Fibroblast of lung (primary cell): Measurements from ENCODE around the gene BABAM2. TPM values are rescaled to one million over a fixed set of nuclear protein-coding genes. Genes with fewer than 3 reads are reported as not detected.

Source experiments
- DNase-seq, 2 donors: peaks; one replicate each; pipeline versions ENCODE4 v3.0.0 to v3.0.0-alpha.2; 2010; ENCODE audit warnings: low read depth in 2 of 2
- H2AFZ ChIP-seq: 2 replicates; pipeline ENCODE4 v1.5.1; 2012; ENCODE audit warnings: low read length, control low read depth, inconsistent platforms
- H3K27ac ChIP-seq: 2 replicates; pipeline ENCODE4 v1.5.1; 2011; ENCODE audit warnings: low read length, control low read depth; ENCODE audit not compliant: insufficient read depth
- H3K27me3 ChIP-seq: 2 replicates; pipeline ENCODE4 v1.5.1; 2011; ENCODE audit warnings: mild to moderate bottlenecking, low read length; ENCODE audit not compliant: control insufficient read depth, insufficient read depth
- H3K36me3 ChIP-seq: 2 replicates; pipeline ENCODE4 v1.5.1; 2011; ENCODE audit warnings: low read length; ENCODE audit not compliant: control insufficient read depth, insufficient read depth
- H3K4me1 ChIP-seq: 2 replicates; pipeline ENCODE4 v1.5.1; 2011; ENCODE audit warnings: low read length; ENCODE audit not compliant: control insufficient read depth, insufficient read depth; ENCODE audit errors: extremely low read depth
- H3K4me2 ChIP-seq: 2 replicates; pipeline ENCODE4 v1.5.1; 2011; ENCODE audit warnings: low read length, control low read depth; ENCODE audit not compliant: insufficient read depth; ENCODE audit errors: extremely low read depth
- H3K4me3 ChIP-seq, 4 experiments: fragments of 200-600 bp in 1 of 4; sonication (generic) in 1 of 4; replicated peaks in 1 of 4; 2 replicates each; pipeline ENCODE4 v1.5.1; 2011 to 2016; ENCODE audit warnings: low read length in 4 of 4, low read depth in 3 of 4, mild to moderate bottlenecking in 3 of 4, control low read depth in 2 of 4, inconsistent platforms in 1 of 4, mixed read lengths in 1 of 4; ENCODE audit not compliant: insufficient read depth in 1 of 4; ENCODE audit errors: control extremely low read depth in 1 of 4
- H3K79me2 ChIP-seq: 2 replicates; pipeline ENCODE4 v1.5.1; 2012; ENCODE audit warnings: mild to moderate bottlenecking, low read length, inconsistent platforms; ENCODE audit not compliant: control insufficient read depth, insufficient read depth
- H3K9ac ChIP-seq: 2 replicates; pipeline ENCODE4 v1.5.1; 2011; ENCODE audit warnings: mild to moderate bottlenecking, low read length, control low read depth; ENCODE audit not compliant: insufficient read depth
- H3K9me3 ChIP-seq: 2 replicates; pipeline ENCODE4 v1.5.1; 2012; ENCODE audit warnings: low read depth, low read length; ENCODE audit not compliant: control insufficient read depth, insufficient read depth
- H4K20me1 ChIP-seq: 2 replicates; pipeline ENCODE4 v1.5.1; 2011; ENCODE audit warnings: low read length; ENCODE audit not compliant: control insufficient read depth, insufficient read depth; ENCODE audit errors: extremely low read depth
- CTCF ChIP-seq, 2 donors: IDR thresholded peaks in 1 of 2; conservative IDR thresholded peaks in 1 of 2; 1 replicate in 1 of 2; 2 replicates in 1 of 2; pipeline ENCODE4 v1.5.1; 2011 to 2012; ENCODE audit warnings: low read length in 2 of 2, control low read depth in 1 of 2, inconsistent platforms in 1 of 2, low read depth in 1 of 2, mild to moderate bottlenecking in 1 of 2
- EZH2 ChIP-seq: IDR thresholded peaks from 2 replicates; pipeline ENCODE4 v1.5.1; 2012; ENCODE audit warnings: low read length, control low read depth, mild to moderate bottlenecking; ENCODE audit errors: missing control alignments
- polyA plus RNA-seq, 2 donors: library from polyadenylated mRNA; depleted of rRNA in 1 of 2; stranded (reverse) in 1 of 2; unstranded in 1 of 2; fragments of >200 nt; gene quantifications; 2 replicates each; pipeline ENCODE4 v1.2.1, GENCODE V29; 2011 to 2012; ENCODE audit warnings: missing spikeins in 1 of 2
- total RNA-seq: library from RNA; depleted of rRNA; stranded (reverse); fragments of >200 nt; gene quantifications from 2 replicates; pipeline ENCODE4 v1.2.1, GENCODE V29; 2014

Gene BABAM2
- total and polyA plus RNA-seq, 2 donors (not counting 1 experiment from before 2014, with no cell fraction given), result 25.6 to 33.4 TPM

- H3K27ac ChIP-seq, result no peak overlapping the region
- H2AFZ ChIP-seq, result no peak overlapping the region
- no peaks in the 10 kb centered on the region for H3K79me2 ChIP-seq
- no peak overlapping the region for H3K9ac ChIP-seq
- H4K20me1 ChIP-seq, result no peaks in the 10 kb centered on the region
- H3K4me1 ChIP-seq, result peaks cover 2% of the 10 kb centered on the region
- H3K4me2 ChIP-seq, result no peak overlapping the region
- H3K4me3 ChIP-seq, result no peak overlapping the region
- DNase-seq, result peak in 1 of 2 donors; percentile 32
- H3K36me3 ChIP-seq, result no peaks in the 10 kb centered on the region
- no peaks in the 10 kb centered on the region for H3K9me3 ChIP-seq
- H3K27me3 ChIP-seq, result no peaks in the 10 kb centered on the region
- TF ChIP-seq EZH2 (no peak), CTCF (conservative IDR thresholded peaks at IDR 0.05 in 1 of 2, IDR thresholded peaks at IDR 0.05 in 1 of 2; ENCODE audit: low read depth in 1 of 2, low read length in 2 of 2) (no peak)
Measured at GRCh38 chr2:28054916-28055315, 164.4 kb downstream of the BABAM2 start.

GRCh38 chr2:28055325-28055970 lies 164.9 kb downstream of the BABAM2 start:
- Histone ChIP-seq H3K4me3 (no peak overlapping the region), H3K79me2 (no peaks in the 10 kb centered on the region), H3K27ac (no peak overlapping the region), H3K27me3 (no peaks in the 10 kb centered on the region), H3K4me2 (no peak overlapping the region), H3K9me3 (no peaks in the 10 kb centered on the region), H3K9ac (no peak overlapping the region), H2AFZ (no peak overlapping the region), H3K36me3 (no peaks in the 10 kb centered on the region), H4K20me1 (no peaks in the 10 kb centered on the region), H3K4me1 (no peaks in the 10 kb centered on the region)
- TF ChIP-seq EZH2 (no peak), CTCF (conservative IDR thresholded peaks at IDR 0.05 in 1 of 2, IDR thresholded peaks at IDR 0.05 in 1 of 2; ENCODE audit: low read depth in 1 of 2, low read length in 2 of 2) (no peak)
- DNase-seq, result peak; percentile 29 to 38

GRCh38 chr2:28058791-28059190 lies 168.3 kb downstream of the BABAM2 start:
- Histone ChIP-seq H3K4me1 (no peaks in the 10 kb centered on the region), H3K9me3 (no peaks in the 10 kb centered on the region), H3K79me2 (no peaks in the 10 kb centered on the region), H3K4me2 (no peak overlapping the region), H3K9ac (no peak overlapping the region), H3K36me3 (no peaks in the 10 kb centered on the region), H3K27me3 (no peaks in the 10 kb centered on the region), H2AFZ (no peak overlapping the region), H4K20me1 (no peaks in the 10 kb centered on the region), H3K4me3 (no peak overlapping the region), H3K27ac (no peak overlapping the region)
- DNase-seq, result no peak
- TF ChIP-seq CTCF (conservative IDR thresholded peaks at IDR 0.05 in 1 of 2, IDR thresholded peaks at IDR 0.05 in 1 of 2; ENCODE audit: low read depth in 1 of 2, low read length in 2 of 2) (no peak), EZH2 (no peak)
